HTERT RPE-1 (cell line): Measurements from ENCODE around the gene BAIAP2L1.
"Not testable (repeated sequence)": the region's sequence is repeated elsewhere in the genome, so short reads cannot be mapped to it uniquely, and the experiment has no call there.

Experiments
- in situ Hi-C: fragments of 300-500 bp; cut with MboI; formaldehyde crosslinking; loops from 4 replicates; pipeline ENCODE4 v1.14.3; 2020; ENCODE audit warnings: low sequenced_read_pairs

Gene BAIAP2L1

DNA sequence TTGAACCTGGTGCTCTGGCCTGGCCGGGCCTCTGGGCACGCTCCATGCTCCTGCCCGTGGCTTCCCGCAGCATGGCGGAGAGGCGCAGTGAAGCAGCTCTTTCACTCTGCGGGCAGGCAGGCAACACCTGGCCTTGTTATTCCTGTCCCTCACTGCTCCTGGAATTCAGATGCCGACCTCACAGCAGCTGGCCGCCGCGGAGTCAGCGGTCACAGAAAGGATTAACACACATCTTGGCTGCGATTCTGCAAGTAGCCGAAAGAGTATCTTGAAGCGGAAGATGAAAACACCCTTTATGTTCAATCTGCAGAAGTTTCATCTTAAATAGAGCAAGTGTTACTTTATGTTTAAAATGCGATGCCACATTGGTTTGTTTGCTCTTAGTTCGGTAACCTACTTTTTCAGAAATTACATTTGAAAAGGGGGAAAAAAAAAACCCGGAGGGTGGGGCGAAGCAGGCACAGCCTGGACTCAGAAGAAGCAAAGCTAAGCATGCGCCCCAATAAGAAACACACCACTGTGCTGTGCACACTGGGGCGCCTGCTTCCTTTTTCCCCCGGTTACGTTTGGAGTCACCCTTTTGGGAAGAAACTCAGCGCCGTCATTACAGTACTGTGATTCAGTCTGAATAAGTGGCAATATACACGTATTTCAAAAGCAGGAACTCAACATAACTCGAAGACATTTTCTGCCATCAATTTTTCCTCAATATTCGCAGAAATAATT lies 77.1 kb downstream of the BAIAP2L1 start:
- in situ Hi-C loops = no loop called here

DNA sequence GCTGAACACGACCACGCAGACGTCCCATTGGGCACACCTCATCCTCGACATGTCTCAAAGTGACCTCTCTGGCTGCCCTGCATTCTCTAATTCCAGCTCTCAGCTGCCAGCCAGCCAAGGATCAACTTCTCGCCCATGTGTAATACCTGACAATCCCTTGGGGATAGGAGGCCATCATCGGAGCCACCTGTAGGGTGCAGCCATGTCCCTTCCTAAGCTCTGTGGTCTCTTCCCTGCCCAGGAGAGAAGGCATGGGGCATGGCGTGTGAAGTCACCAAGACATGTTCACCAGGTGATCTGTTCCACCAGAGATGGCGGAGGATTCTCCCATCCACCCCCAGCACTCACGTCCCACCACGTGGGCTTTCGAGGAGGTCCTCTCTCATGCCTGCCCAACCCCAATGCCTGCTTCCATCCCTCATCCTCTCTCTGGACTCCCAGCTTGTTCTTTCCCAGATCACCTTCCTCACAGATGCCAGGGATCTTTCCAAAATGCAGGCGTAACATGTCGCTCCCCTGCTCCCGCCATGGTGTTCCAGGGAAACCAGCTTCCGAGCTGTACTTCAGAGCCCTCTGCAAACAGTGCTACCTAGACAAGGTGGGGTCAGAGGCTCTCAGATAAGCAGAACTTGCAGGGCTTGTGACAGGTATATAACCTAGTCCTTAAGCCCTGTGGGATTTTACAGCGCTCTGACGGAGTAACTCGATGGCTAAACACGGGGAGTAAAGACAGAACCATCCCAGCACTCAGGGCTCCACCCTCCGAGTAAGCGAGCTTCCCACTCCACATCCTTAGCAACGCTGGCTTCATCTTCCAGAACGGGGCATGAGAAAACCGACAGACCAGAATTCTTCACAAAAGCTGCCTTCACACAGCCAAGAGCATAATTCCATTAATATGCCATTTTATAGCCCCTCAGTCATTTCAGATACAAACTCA lies 78.3 kb downstream of the BAIAP2L1 start:
- in situ Hi-C loops = no loop called here

DNA sequence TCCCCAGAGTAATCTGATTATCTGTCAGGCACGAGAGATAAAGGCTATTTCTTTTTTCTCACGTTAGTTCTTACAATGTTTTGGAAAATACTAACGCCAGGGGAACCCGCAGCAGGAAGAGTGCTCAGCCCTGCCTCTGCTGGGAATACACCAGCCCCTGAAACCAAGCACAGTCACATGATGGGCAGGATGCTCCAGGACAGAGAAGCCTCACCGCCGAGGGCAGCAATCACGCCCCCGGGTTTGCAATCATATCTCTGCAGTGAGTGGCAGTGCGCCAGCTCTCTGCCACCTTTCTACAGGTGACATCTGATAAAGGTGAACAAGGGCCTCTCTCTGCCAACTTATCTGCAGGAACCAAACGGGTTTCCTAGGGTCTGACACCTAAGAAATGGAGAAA lies 79.6 kb downstream of the BAIAP2L1 start:
- in situ Hi-C loops = no loop called here

DNA sequence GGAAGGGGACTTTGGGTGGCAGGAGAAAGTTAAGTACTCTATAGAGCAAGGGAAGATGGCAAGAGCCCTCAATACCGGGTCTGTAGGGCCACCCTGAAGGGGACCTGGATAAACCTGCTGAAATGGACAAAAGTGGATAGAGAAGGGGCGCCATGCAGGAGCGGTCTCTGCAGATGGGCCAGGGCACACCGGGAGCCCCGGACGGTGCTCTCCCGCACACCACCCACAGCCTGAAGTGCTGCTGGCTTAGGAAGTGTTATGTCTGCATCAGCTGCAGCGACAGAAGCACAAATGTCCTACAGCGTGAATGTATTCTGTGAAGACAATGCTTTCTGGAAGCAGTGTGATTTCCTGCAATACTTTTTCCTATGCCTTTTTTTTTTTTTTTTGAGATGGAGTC lies 81.7 kb downstream of the BAIAP2L1 start:
- in situ Hi-C loops = no loop called here

DNA sequence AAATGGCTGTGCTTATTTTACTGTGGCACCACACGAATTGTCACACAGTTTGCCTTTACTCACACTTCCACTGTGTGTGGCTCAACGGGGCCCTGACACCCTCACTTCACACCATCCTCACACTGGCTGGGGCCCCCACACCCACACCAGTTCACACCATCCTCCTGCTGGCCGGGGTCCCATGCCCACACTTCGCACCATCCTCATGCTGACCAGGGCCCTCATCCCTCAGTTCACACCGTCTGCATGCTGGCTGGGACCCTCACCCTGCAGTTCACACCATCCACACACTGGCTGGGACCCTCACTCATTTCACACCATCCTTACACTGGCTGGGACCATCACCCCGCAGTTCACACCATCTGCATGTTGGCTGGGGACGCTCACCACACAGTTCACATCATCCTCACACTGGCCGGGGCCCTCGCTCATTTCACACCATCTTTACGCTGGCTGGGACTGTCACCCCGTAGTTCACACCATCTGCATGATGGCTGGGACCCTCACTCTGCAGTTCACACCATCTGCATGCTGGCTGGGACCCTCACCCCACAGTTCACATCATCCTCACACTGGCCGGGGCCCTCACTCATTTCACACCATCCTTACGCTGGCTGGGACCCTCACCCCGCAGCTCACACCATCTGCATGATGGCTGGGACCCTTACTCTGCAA lies 83.4 kb downstream of the BAIAP2L1 start:
- in situ Hi-C loops = no loop called here

DNA sequence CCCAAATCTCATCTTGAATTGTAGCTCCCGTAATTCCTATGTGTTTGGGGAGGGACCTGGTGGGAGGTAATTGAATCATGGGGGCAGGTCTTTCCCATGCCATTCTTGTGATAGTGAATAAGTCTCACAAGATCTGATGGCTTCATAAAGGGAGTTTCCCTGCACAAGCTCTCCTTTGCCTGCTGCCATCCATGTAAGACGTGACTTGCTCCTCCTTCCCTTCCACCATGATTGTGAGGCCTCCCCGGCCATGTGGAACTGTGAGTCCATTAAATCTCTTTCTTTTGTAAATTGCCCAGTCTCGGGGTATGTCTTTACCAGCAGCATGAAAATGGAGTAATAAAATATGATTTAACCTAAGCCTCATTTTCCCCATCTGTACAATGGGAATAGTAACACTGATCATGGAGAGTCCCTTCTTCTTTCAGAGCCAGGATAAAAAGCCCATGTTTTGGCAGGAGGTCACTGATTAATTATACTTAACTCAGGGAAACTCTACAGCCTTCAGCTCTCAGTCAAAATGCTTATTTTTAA lies 84.8 kb downstream of the BAIAP2L1 start:
- in situ Hi-C loops = not testable (repeated sequence)

DNA sequence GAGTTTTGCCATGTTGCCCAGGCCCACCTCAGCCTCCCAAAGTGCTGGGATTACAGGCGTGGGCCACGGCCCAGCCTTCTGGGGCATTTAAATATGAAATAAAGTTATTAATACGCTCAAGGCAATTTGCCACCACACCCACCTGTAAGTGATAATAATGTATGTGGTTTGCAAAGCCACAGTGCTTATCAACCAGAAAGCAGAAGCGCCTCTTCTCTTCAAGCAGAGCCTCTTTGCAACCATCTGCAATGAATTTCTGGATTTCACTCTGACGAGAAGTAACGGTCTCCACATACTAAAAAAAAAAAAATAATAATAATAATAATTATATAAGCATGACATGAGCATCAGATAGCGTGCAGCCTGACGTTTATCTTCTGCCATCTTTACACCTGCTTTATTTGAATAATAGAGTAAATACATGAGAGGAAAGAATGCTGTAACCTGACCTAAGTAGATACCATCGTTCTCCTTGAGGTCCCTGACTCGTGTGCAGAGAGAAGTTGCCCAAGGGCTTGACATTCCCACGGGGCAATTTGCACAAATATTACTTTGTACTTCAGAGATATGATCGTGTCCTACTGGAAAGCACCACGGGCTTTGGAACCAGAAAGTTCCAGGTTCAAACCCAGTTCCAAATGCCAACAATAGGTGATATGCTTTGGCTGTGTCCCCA lies 85.4 kb downstream of the BAIAP2L1 start:
- in situ Hi-C loops = no loop called here

DNA sequence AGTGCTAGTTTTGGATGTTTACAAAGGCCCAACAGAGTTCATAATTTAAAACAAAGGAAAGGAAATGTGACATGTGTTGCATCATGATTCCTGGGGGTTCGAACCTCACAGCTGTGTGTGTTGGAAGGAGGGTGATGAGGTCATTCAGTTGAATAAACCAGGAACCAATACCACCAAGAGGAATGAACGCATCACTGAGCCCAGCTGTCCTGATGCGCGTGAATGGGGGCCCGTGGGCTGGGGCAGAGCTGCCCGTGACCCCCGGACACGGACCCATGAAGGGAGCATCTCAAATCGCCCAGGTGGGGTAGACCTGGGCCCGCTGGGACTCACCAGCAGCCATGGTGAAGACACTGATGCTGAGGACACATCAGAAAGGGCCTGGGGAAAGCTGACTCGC lies 86.4 kb downstream of the BAIAP2L1 start:
- in situ Hi-C loops = no loop called here

DNA sequence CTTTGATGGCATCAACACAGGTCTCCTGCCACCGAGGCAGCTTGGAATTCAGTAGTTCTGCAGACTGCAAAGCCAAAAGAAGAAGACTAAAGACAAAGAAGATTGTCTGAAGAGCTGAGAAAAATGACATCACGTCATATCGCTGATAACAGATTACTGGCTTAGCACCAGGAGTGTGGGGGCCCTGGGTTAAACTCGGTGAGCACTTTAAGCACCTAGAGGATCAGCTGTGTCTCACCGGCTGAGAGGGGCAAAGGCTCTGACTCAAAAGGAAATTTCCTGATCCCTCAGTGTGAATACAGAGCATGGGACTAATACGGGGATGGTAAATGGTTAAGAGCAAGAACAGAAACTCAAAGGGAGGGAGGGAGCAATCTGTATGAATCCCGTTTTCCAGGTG lies 88.7 kb downstream of the BAIAP2L1 start:
- in situ Hi-C loops = no loop called here

DNA sequence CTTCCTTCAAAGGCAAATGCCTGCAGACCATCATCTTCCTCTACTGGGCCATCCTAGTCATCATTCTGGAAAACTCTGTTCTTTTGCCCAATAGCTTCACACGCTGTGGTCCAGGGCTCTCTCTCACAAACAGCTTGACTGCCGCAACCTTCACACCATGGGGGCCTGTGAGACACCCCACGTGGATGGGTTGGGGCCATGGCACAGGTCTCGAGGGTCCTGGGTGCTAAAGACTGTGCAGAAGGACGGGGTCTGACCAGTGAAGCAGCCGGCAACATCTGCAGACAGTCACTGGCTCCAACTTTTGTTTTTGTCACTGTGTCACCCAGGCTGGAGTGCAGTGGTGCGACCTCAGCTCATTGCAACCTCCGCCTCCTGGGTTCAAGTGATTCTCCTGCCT lies 91.3 kb downstream of the BAIAP2L1 start:
- in situ Hi-C loops = no loop called here

DNA sequence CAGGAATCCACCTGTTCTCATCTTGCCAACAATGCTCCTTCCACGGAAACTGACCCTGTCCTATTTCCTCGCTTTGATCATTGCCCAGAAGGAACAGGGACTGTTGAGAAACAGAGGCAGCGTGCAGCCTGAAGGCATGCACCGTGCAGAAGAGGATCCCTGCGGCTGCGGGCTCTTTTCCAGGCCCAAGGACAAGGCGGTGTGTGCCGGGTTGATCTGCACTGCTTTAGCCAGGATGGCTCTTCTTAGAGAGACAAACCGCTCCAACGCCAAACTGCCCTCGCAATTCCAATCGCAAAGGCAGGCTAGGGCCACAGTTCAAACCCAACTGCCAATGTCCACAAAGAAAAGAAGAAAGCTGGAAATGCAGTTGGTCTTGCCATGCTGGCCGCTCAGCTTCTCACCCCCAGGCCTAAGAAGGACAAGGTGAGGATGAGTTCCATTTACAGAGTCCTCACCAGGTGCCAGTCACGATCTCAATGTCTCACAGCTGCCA lies 92.9 kb downstream of the BAIAP2L1 start:
- in situ Hi-C loops = no loop called here

DNA sequence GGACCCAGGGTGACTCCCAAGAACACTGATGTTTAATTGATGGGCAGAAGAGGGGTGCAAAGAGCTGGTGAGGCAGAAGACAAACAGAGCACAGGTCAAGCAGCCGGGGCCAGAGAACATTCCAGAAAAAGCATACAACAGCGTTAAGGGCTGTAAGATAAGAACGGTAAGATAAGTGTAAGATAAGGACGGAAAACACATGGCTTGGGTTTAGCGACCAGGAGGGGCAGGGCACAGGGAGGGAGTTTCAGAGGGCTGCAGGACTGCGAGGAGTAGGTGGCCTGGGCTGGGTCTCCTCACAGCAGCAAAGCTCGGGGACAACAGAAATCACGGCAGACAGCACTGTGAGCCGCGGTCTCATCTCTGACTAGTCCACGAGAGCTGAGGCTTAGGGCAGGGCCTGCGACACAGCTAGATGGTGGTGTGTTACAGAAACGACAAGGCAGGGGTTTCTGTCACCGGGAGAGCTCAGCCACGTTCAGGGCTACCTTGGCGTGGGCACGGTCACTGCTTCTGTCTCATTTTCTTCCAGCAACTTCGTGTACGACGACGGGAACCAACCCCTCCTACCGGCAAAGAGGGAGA lies 94.8 kb downstream of the BAIAP2L1 start:
- in situ Hi-C loops = no loop called here

DNA sequence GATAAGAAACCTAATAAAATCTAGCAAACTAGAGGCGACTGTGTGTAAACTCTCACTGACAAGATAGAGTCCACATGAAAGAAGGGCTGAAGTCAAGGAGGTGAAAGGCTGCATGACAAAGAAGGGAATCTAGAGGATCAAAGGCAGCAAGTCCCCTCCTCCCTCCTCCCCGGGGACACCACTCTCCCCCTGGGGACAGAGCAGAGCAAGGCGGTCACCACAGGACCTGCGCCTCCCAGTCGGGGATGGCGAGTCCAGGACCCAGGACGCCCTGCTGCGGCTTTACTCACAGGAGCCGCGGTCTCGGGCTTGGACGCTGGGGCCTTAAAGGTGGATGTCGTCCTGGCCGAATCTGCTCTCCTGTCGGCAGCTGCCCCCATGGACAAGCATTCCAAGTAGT lies 97.0 kb downstream of the BAIAP2L1 start:
- in situ Hi-C loops = no loop called here

DNA sequence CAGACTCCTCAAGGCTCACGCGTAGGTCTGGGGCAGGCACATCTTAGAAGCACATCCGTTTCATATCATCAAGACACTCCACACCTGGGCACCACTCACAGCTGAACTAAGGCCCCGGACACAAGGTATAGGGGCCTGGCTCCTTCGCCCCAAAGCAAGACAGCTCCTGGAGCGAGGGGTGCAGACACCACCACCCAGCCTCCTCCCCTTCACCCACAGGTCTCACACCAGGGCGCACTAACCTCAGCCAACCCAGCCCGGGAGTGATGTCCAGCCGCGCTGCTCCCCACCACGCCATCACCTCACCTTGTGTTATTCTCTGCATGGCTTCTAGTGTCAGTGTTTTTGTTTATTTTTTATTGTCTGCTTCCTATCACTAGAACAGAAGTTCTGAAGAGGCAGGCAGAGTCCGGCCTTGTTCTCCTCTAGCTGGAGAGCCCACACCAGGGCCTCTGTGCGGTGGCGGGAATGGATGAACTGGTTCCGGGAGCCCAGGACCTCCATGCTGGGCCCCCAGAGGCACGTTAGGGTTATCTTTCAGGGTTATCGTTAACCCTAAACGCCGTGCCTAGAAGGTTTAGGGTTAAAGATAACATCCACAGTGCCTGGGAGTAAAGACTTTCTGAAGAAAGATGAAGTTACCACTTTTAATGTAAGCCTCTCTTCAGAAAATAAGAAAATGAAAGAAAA lies 97.6 kb downstream of the BAIAP2L1 start:
- in situ Hi-C loops = no loop called here

DNA sequence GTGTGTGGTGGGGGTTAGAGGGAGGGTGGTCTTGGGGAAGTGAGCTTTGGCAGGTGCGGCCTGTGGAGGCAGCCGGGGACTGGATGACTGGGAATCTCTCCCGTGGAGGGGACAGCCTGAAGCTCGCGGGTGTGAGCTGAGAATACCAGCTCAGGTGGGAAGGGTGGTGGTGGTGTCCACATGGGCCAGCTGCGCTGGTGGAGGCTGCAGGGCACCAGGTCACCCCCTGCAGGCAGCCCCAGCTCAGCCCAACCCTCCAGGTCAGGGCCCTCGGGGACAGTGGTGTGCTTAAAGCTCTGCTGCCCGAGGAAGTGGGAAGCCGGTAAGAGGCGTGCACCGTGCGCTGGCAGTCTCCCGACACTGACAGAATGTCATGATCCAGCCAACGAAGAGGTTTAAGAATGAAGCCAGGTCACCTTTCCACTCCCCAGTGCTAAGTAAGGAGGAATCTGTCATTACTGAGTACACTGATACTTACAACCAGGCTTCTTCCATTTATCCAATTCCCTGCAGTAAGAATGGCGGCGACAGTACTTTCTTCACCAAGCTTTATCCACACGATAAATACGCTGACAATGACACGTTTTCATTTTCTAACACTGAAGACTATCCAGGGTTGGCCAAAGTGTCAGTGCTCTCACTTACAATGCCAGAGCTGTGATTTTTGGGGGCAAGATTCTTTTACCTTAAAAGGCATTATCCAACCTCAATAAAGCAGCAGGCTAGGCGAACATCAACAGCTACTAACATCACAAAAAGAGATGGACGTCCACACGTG lies 99.0 kb downstream of the BAIAP2L1 start:
- in situ Hi-C loops = no loop called here

DNA sequence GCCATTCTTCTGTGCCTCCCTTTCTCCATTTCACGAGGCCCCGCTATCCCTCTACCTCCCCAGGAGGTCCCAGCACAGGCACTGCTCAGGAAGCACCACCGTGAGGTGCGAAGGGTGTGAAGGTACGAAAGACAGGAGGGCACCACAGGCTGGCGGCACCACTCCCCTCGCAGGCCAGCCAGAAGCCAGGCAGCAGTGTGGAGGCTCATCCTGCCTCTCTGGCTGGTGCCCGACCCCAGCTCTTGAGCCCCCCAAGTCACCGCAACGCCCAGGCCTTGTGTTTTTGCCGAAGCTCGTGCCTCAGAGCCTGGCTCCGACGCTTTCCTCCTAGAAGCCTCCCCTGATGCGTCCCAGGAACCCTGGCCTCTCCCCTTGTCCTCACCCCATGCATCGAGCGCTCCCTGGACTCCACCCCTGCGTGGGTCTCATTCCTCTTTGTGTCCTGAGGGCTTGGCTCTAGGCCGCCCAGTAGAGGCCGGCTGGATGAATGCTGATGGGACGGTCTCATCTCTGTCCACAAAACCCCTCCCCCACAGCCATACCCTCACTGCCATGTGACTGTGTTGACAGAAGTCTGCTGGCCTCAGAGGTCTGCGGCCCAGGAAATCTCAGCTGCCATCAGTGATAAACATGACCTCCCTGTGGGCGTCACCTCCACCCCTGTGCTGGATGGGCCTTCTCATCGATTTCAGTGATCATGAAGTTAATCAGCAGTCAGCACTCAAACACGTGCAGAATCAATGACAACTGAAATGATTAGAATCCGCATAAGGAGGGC lies 100.1 kb downstream of the BAIAP2L1 start:
- in situ Hi-C loops = no loop called here

DNA sequence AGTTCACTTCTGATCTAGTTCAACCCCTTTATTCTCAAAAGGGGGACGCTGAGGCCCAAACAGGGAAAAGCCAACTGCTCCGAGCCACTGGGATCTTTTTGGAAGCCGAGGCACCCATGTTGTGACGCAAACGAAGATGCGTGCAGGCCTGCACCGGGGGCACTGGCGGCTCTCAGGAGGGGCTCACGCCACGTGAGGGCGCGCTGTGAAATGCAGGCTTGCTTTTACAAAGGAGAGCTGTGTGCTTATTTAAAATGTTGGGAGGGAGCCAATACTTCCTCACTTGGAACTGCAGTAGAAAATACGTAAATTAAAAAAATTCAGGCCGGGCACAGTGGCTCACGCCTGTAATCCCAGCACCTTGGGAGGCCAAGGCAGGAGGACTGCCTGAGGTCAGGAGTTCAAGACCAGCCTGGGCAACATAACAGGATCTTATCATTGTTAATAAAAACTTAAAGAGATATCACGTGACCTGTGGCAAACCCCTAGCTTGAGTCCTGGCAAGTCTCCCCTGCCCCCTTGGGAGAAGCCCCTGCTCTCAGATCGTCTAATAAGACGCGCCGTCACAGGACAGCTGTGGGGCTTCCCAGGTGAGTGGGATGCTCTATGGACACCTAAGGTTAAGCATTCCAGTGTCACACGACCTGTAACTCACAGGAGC lies 103.1 kb downstream of the BAIAP2L1 start:
- in situ Hi-C loops = no loop called here

DNA sequence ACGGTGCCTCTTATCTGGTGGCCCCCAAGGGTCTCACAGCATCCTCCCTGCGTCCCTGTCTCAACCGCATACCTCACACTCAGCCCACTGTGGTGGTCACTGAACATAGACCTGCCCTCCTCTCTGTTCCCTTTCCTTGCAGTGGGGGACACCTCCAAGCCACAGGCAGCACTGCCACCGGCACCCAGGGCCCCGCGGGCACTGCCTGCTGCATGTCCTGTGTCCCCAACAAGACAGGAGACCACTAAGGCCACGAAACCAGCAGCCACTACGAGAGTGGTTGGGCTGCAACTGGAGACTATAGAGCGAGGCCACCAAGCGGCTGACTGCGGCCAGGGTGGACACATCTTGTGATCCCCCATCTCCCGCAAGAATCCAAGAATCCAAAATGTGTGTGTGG lies 104.1 kb downstream of the BAIAP2L1 start:
- in situ Hi-C loops = no loop called here
